Activated B cell treated with CpG ODN at 0.5 μM for 24 hours (primary cell): ENCODE measurements around the gene HIPK4. TPM values are rescaled to one million over a fixed set of nuclear protein-coding genes. Genes with fewer than 3 reads are reported as not detected.

Experiments used
- ATAC-seq: fragments of 200-7000 bp; cut with Tn5 transposase; one replicate; pipeline ENCODE4 v1.10.0; 2021; ENCODE audit warnings: low read depth, mild to moderate bottlenecking, moderate library complexity
- CTCF ChIA-PET: fragments of 350-600 bp; sonication (Branson Sonifier 250); formaldehyde crosslinking; loops from one replicate; lab custom pipeline; 2021; ENCODE audit warnings: antibody characterized with exemption; lab: Charles Lee
- POLR2A ChIA-PET: fragments of 350-600 bp; sonication (Branson Sonifier 250); formaldehyde crosslinking; loops from one replicate; lab custom pipeline; 2021; ENCODE audit warnings: antibody characterized with exemption; lab: Charles Lee
- DNase-seq: peaks from one replicate; pipeline ENCODE4 v3.0.0; 2022
- H3K27ac Mint-ChIP-seq: one replicate; pipeline ENCODE4 v1.8.0; 2020; ENCODE audit warnings: mixed read lengths
- H3K27me3 Mint-ChIP-seq: one replicate; pipeline ENCODE4 v1.8.0; 2021; ENCODE audit warnings: mixed read lengths
- H3K36me3 Mint-ChIP-seq: one replicate; pipeline ENCODE4 v1.8.0; 2021; ENCODE audit warnings: low read depth, mixed read lengths
- H3K4me1 Mint-ChIP-seq: one replicate; pipeline ENCODE4 v1.8.0; 2021; ENCODE audit warnings: mixed read lengths
- H3K4me3 Mint-ChIP-seq: one replicate; pipeline ENCODE4 v1.8.0; 2020; ENCODE audit warnings: mild to moderate bottlenecking, mixed read lengths
- H3K9me3 Mint-ChIP-seq: one replicate; pipeline ENCODE4 v1.8.0; 2020; ENCODE audit warnings: mixed read lengths
- intact Hi-C: fragments of 100-400 bp; cut with micrococcal nuclease; formaldehyde crosslinking; loops from one replicate; pipeline ENCODE4 v1.15.1; 2024
- total RNA-seq: library from RNA; stranded (reverse); gene quantifications from 2 replicates; pipeline ENCODE4 v1.2.3, GENCODE V29; 2022
- TF ChIP-seq, protein P1 (sequence below): fragments of 200-600 bp; IDR thresholded peaks from one replicate; pipeline ENCODE4 v1.8.0; 2022; ENCODE audit warnings: antibody characterized with exemption, mild to moderate bottlenecking

Gene HIPK4
- total RNA-seq, 1 donor from 2014 or later: 0.09 TPM

DNA sequence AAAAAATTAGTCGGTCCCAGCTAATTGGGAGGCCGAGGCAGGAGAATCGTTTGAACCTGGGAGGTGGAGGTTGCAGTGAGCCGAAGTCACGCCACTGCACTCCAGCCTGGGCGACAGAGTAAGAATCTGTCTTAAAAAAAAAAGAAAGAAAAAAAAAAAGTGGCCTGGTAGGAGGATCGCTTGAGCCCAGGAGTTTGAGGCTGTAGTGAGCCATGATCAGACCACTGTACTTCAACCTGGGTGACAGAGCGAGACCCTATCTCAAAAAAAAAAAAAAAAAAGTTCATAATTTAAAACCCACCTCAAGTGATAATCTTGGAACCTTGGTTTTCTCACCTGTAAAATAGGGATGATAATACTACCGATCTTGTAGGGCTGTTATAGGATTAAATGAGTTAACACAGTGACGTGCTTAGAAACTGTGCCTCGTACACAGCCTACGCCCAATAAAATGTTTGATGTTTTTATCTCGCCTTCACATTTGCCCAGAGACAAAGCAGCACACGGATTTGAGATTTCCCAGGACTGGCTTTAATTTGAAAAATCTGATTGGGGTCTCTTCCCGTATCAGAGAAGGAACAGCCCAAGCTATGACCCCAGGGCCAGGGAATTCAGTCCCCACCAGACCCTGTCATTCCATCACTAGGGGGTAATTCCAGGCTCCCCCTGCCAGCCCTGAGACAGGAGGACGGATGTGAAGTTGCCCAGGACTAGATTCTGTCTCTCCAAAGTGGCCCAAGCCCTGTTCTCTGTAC lies 32.2 kb upstream of the HIPK4 start:
- H3K27ac Mint-ChIP-seq: peak overlapping the region; percentile 86
- DNase-seq (no peak), ATAC-seq (no peak)
- ChIA-PET POLR2A (interaction anchor here (0.7 to 4.1 kb wide), 8 partner anchors 11 to 144 kb away, joined by 3 to 104 read pairs (median 16); partner anchors contain the start of genes BLVRB, C19orf47, PLD3 and SERTAD3), CTCF (interaction anchor here (1.9 to 5.1 kb wide), 4 partner anchors 22 to 117 kb away, joined by 5 to 49 read pairs (median 19); partner anchors contain the start of genes BLVRB and SERTAD3)
- H3K27me3 Mint-ChIP-seq: no peaks in the 10 kb centered on the region
- TF ChIP-seq, protein P1, sequence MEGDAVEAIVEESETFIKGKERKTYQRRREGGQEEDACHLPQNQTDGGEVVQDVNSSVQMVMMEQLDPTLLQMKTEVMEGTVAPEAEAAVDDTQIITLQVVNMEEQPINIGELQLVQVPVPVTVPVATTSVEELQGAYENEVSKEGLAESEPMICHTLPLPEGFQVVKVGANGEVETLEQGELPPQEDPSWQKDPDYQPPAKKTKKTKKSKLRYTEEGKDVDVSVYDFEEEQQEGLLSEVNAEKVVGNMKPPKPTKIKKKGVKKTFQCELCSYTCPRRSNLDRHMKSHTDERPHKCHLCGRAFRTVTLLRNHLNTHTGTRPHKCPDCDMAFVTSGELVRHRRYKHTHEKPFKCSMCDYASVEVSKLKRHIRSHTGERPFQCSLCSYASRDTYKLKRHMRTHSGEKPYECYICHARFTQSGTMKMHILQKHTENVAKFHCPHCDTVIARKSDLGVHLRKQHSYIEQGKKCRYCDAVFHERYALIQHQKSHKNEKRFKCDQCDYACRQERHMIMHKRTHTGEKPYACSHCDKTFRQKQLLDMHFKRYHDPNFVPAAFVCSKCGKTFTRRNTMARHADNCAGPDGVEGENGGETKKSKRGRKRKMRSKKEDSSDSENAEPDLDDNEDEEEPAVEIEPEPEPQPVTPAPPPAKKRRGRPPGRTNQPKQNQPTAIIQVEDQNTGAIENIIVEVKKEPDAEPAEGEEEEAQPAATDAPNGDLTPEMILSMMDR: no peak
- peaks cover 34% of the 10 kb centered on the region for H3K4me1 Mint-ChIP-seq
- H3K4me3 Mint-ChIP-seq: peak overlapping the region; percentile 35
- peaks cover 16% of the 10 kb centered on the region for H3K36me3 Mint-ChIP-seq
- no peaks in the 10 kb centered on the region for H3K9me3 Mint-ChIP-seq
- intact Hi-C loops: loop anchor here (1.0 to 5.0 kb wide), 5 partner anchors 13 to 175 kb away; partner anchors contain the start of genes BLVRB, C19orf47 and PLD3

DNA sequence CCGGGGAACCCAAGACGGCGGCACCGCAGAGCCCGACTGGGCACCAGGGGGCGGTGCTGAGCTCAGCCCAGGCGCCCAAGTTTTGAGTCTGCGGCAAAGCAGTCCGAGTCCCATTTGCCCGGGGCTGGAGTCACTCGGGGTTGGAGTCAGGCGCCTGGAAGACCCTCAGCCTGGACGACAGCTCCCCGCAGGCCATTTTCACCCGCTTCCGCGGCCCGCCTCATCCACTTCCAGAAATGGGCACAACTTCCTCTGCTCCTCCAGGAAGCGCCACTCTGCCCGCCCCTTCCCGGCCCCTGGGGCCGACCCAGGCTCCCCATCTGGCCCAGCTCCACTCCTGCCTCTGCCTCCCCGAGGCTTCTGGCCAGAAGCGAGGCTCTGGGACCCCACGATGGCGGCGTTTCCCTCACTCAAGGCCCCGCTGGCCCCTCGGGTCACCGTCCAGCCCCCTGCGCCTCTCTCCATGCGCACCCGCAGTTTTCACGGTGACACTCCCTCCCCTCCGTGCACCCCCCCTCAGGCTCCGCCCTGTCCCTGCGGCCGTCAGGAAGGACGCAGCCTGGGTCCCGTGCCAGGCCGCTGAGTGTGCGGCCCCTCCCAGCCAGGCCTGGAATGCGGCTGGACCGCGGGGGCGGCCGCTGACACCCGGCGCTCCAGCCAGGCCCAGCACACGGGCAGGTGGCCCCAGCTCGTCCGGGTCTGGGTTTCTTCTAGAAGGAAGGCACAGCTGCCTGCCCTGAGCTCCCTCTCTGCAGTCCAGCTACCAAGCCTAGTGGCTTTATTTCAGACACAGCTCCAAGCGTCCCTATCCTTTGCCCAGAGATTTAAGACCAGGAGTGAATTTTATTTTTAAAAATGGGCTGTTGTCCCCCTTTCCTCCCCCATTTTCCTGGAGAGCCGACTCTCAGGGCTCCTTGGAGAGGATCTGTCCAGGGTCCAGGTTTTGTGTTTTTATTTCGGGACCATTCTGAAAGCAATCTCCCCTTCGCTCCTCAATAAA lies 31.1 kb upstream of the HIPK4 start:
- ATAC-seq: peak; percentile 56
- TF ChIP-seq, protein P1: peak; percentile 47
- Mint-ChIP-seq H3K27me3 (no peaks in the 10 kb centered on the region), H3K4me1 (peaks cover 31% of the 10 kb centered on the region), H3K4me3 (peak overlapping the region; percentile 86), H3K27ac (peak overlapping the region; percentile 86), H3K36me3 (peaks cover 16% of the 10 kb centered on the region), H3K9me3 (no peaks in the 10 kb centered on the region)
- intact Hi-C loops: loop anchor here (1.0 to 5.0 kb wide), 8 partner anchors 14 to 176 kb away; partner anchors contain the start of genes BLVRB, C19orf47, PLD3 and SERTAD3
- CTCF ChIA-PET: interaction anchor here (0.8 to 5.1 kb wide), 14 partner anchors 10 to 277 kb away, joined by 3 to 49 read pairs (median 4); partner anchors contain the start of genes AKT2, BLVRB, C19orf47 and PLD3
- POLR2A ChIA-PET: interaction anchor here (0.6 to 4.1 kb wide), 26 partner anchors 9 to 357 kb away, joined by 3 to 104 read pairs (median 4); partner anchors contain the start of genes ACTMAP, AKT2, BLVRB and C19orf47
- DNase-seq: peak; percentile 83

- intact Hi-C loops: loop anchor here (1.0 to 5.0 kb wide), 6 partner anchors 14 to 177 kb away; partner anchors contain the start of gene SERTAD3
Observed at GRCh38 chr19:40420451-40420765, 30.4 kb upstream of the HIPK4 start.

GRCh38 chr19:40419780-40420179 lies 29.8 kb upstream of the HIPK4 start:
- ATAC-seq (no peak), DNase-seq (no peak)
- Mint-ChIP-seq H3K27ac (no peak overlapping the region), H3K27me3 (no peaks in the 10 kb centered on the region), H3K9me3 (no peaks in the 10 kb centered on the region), H3K4me3 (peak overlapping the region; percentile 67), H3K4me1 (peaks cover 24% of the 10 kb centered on the region), H3K36me3 (peaks cover 10% of the 10 kb centered on the region)
- CTCF ChIA-PET: interaction anchor here (0.7 to 3.3 kb wide), 8 partner anchors 15 to 215 kb away, joined by 3 to 49 read pairs (median 4); partner anchors contain the start of genes BLVRB and SERTAD3
- POLR2A ChIA-PET: interaction anchor here (0.6 to 4.1 kb wide), 10 partner anchors 10 to 165 kb away, joined by 3 to 104 read pairs (median 6); partner anchors contain the start of genes BLVRB and SERTAD3
- intact Hi-C loops: loop anchor here (1.0 to 5.0 kb wide), 6 partner anchors 15 to 178 kb away; partner anchors contain the start of gene SERTAD3
- TF ChIP-seq, protein P1: no peak

More at GRCh38 chr19:40420451-40420765, 30.4 kb upstream of the HIPK4 start:
- ATAC-seq (no peak), DNase-seq (no peak)
- peaks cover 27% of the 10 kb centered on the region for H3K4me1 Mint-ChIP-seq
- peaks cover 13% of the 10 kb centered on the region for H3K36me3 Mint-ChIP-seq
- no peaks in the 10 kb centered on the region for H3K9me3 Mint-ChIP-seq
- H3K4me3 Mint-ChIP-seq: peak overlapping the region; percentile 86
- TF ChIP-seq, protein P1: no peak
- CTCF ChIA-PET: interaction anchor here (0.7 to 5.1 kb wide), 15 partner anchors 10 to 276 kb away, joined by 3 to 49 read pairs (median 4); partner anchors contain the start of genes AKT2, BLVRB, C19orf47 and PLD3
- H3K27ac Mint-ChIP-seq: peak overlapping the region; percentile 86
- no peaks in the 10 kb centered on the region for H3K27me3 Mint-ChIP-seq
- POLR2A ChIA-PET: interaction anchor here (0.6 to 4.1 kb wide), 26 partner anchors 10 to 358 kb away, joined by 3 to 104 read pairs (median 4); partner anchors contain the start of genes ACTMAP, AKT2, BLVRB and C19orf47
